SH-SY5Y (cell line): Measurements from ENCODE around the gene RBMS2.

ENCODE experiments used
- GATA2 ChIP-seq: IDR thresholded peaks from 2 replicates; pipeline ENCODE4 v1.6.1; 2011; ENCODE audit warnings: mild to moderate bottlenecking, low read depth, low read length
- GATA3 ChIP-seq: IDR thresholded peaks from 2 replicates; pipeline ENCODE4 v1.6.1; 2011; ENCODE audit warnings: low read depth, mild to moderate bottlenecking, low read length, moderate library complexity

DNA sequence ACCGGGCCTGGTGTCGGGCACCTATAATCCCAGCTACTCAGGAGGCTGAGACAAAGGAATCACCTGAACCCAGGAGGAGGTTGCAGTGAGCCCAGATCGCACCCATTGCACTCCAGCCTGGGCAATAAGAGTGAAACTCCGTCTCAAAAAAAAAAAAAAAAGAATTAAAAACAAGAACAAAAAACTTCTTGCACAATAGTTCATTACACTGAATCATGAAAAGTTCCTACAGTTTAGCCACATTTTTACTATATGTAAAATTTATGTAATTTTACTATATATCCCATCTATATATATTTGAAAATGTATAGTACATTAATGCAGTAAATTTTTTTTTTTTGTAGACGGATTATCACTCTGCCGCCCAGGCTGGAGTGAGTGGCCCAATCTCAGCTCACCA, 119.6 kb downstream of the RBMS2 start:
- TF ChIP-seq GATA2 (no peak), GATA3 (no peak)
